Endometrium (tissue), 2 donors: ENCODE results near the gene C3orf20.
"Not testable (repeated sequence)": the region's sequence is repeated elsewhere in the genome, so short reads cannot be mapped to it uniquely, and the experiment has no call there.

Experiments
- FAIRE-seq: peaks from 2 replicates; lab custom pipeline; 2012; peaks lifted over from hg19 to GRCh38; lab: Jason Lieb, UNC
- donor health status: control.
- donor health status: control.

C3orf20 gene

DNA sequence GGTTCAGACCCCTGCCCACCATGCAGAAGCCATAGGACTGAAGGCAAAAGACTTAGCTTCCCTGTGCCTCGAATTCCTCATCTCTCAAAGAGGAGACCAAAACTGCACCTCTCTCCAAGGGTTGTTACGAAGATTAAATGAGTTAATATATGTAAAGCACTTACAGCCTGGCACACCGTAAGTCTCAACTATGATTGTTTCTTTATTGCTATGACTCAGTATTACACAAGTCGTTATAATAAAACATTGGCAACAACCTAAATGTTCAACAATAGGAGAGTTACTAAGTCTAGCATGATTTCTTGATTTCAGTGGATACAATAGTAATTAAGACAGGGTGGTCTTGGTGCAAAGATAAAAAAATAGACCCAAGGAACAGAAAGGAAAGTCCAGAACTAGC lies 124.2 kb downstream of the C3orf20 start:
- no peak for FAIRE-seq

DNA sequence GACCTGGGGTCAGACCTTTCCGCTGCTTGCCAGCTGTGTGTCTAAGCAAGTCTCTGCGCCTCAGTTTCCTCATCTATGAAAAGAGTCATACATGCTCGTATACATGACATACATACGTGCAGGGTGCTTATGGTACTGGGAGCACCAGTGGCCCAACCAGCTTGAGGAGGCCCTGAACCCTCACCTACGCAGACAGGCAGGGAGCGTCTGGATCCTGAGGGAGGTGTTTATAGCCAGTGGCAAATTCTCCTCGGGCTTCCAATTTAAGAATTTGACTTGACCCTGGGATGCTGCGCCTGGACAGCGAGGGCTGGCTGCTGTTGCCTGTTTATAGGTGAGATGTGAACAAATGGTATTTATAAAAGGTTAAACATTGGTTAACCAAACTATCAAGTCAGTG lies 126.1 kb downstream of the C3orf20 start:
- no peak for FAIRE-seq

DNA sequence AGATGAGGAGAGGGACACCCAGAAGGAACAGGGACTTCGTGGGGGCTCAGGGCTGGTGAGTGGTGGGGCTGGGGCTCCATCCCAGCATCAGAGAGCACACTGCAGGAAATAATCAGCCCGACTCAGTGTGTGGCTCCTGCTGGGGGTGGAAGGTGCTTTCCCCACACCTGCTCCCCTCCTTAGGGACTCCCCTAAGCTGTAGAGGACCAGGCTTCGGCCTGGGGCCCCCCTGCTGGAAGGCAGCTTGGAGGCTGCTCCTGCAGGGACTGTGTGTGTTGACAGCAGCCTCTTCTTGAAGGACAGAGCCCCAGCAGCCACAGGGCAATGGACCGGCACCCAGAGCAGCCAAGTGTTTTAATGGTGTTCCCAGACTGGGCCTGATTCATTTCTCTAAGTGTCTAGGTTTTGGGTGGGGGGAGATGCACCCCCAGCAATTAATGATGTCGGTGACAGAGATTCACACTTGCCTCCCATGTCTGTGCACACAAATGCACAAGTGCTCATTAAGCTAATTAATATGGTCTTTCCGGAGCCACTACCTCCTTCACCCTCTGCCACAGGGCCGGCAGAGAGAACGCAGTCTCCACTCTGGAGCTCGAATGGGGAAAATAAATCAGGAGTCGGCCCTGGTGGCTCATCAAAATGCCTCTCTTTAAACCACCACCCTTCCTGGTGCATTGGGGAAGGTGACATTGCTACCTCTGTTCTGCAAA lies 126.9 kb downstream of the C3orf20 start:
- no peak for FAIRE-seq

DNA sequence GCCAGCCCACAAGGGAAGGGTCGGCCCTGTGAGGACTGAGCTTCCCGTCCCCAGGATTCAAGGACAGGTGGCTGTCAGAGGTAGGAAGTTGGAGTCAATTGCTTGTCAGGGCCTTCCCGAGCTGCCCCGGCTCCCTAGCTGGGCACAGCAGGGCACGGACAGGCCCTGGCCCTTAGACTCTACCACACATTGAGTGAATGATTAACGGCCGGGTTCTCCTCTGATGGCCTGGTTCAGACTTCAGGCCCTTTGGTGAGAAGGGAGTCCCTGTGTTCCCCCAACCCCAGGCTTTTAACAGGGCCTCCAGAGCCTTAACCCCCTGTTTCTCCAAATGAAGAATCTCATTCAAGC lies 127.4 kb downstream of the C3orf20 start:
- no peak for FAIRE-seq

DNA sequence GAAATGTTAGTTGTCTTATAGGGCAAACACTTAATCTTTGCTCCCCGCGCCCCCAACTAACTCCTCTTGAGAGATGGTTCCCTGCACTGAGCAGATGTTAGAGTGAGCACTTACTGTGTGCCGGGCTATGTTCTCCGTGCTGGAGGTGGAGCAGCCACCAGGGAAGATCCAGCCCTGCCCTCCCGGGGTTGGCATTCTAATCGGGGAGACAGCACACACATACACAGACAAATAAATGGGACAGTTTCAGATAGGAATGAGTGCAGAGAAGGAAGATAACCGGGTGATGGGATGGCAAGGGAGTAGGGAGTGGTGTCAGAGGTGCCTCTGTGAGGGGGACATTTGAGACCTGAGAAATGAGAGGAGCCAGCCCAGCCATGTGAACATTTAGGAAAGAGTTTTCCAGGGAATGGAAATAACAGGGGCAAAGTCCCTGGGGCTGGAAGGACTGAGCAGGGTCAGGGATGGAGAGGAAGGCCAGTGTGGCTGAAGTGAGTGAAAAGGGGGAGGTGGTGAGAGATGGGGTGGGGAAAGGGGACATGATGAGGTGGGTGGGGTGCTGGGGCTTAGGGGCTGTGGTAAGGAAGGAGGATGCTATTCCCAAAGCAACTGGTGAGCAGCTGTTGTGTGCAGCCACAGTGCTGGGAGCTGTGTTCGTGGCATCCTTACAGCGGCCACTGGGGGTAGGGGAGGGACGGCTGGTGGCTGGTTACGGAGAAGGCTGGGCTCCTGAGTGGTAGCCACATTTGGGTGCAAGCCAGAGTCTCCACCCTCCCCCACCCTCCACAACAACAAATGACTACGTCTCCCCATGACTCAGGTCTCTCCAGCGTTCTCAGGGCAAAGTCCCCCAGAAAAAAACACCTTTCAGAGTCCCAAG lies 128.4 kb downstream of the C3orf20 start:
- no peak for FAIRE-seq

DNA sequence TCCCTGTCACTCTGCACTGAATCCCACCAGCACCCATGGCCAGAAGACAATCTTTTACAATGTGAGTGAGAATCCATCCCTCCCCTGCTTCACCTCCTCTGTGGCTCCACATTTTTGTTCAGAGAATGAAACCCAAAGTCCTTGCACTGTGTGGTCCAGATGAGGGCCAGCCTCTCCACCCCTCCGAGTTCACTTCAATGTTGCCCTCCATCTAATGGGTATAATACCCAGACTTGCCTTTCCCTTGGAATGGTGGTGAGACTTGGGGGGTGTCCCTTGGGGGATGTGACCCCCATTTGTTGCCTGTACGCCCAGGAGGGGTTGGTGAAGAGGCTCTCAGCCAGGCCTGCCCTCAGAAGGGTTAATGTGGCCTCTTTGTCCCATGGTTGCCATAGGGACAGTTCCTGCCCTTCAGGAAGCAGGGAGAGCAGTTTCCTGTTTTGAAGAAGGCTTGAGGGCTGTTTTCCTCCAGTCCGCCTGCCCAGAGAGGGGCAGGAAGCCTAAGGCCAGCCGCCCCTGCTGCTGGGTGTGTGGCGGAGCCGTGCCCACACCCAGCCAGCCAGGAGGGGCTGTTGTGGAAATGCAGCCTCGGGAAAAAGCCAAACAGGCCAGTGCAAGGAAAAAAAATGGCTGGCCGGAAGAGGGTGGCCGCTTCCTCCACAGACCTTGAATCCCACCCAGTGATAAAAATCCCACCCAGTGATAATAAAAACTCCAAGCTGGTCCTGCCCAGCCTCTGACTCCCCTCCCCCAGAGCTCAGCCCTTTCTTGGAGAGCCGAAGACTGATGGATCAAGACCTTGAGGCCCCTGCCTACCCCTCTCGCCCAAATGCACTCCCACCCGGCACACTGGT lies 129.3 kb downstream of the C3orf20 start:
- no peak for FAIRE-seq

DNA sequence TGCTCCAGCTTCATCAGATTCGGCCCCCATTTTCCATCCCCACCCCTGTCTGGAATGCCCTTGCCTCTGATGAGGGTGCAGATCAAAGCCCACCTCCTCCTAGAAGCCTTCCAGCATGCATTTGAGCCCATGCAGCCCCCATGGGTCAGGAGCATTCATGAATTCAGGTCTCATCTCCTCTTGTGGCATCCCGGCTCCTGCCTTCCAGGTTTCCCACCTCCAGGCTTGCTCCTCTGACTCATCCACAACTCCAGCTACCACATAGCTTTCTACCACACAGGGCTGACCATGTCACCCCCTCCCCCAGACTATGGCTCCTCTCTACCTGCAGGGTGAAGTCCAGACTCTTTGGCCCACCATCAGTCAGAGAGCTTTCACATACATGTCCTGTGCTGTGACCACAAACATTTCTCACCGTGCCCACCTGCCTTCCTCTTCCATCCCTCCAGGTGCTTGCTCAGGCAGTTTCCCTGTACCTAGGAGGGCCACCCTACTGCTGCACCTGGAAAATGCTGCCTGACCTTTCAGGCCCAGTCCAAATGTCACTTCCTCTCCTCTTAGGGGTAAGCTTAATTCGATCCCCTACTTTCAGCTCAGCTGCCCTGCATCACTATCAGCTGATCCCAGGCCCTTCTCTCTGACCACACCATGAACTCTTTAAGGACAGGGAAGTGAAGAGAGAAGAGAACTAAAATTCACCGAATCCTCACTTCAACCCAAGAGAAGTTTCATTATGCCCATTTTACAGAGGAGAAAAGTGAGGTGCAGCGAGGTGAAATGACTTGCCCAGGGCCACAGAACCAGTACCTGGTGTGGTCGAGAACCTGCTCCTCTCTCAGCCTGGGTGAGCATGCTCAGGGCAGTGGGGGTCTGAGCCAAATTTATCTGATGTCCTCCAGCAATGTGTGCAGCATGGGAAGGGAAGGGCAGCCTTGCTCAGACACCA lies 130.2 kb downstream of the C3orf20 start:
- FAIRE-seq = no peak

DNA sequence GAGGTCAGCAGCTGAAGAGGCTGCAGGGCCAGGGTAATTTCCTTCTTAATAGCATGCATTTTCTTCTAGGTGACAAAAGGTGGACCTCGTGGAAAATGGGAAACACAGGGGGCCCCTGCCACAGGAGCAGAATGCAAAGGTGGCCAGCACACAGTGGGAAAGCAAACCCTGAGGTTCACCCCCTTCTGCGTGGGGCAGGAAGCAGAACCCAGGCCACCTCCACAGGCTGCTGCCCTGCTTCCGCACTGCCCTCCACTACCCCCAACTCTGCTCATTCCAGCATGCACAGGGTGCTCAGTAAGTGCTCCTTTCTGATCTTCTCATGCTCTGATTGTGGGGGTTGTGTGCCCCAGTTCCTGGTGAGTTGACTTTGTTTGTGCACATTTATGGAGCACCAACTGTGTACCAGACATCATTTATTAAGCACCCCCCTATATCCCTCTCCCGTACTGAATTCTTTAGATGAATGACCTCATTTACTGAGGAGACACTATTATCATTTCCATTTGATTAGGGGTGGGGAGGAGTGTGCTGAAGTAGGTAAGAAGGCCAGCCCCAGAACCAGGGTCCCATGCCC lies 131.1 kb downstream of the C3orf20 start:
- FAIRE-seq = no peak

DNA sequence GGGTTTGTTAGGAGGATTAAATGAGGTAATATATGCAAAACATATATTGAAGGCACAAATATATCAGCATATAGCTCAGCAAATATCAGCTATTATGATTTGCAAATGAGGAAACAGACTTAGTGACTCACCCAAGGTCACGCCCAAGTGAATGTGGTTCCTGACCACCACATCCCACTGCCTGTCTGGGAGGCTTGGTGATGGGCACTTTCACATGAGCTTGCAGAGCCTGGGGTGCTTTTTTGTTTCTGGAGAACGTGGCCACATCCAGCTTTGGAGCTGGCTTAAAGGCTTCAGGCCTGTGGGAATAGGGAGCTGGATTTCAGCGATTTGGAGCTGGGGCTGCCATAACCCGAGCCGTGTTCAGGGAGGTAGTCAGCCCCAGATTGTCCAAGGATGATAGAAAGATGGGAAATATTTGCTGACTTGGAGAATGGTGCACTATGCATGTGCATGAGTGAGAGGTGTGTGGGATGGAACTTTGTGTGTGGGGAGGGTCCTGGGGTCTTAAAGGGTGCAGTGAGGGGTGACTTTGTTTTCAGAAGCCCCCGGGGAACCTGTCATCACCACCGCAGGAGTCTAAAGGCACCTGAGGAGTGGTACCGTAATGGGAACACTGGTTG lies 131.8 kb downstream of the C3orf20 start:
- no peak for FAIRE-seq

DNA sequence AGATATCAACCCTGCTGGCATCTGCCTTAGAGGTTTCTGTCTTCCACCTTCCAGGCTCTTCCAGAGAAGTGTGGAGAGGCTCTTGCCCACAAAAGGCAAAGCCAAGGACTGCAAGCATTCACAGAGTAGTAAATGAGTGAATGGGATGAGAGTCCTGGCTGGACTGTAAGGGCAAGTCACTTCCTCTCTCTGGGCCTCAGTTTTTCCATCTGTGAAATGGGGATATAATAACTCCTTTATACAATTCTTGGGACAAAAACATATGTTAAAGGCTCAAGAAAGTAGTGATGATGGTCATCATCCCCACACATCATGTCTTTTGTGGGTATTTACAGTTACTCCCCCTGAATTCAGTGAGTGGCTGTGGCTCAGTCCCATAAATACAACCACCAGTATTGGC lies 133.1 kb downstream of the C3orf20 start:
- FAIRE-seq = no peak

DNA sequence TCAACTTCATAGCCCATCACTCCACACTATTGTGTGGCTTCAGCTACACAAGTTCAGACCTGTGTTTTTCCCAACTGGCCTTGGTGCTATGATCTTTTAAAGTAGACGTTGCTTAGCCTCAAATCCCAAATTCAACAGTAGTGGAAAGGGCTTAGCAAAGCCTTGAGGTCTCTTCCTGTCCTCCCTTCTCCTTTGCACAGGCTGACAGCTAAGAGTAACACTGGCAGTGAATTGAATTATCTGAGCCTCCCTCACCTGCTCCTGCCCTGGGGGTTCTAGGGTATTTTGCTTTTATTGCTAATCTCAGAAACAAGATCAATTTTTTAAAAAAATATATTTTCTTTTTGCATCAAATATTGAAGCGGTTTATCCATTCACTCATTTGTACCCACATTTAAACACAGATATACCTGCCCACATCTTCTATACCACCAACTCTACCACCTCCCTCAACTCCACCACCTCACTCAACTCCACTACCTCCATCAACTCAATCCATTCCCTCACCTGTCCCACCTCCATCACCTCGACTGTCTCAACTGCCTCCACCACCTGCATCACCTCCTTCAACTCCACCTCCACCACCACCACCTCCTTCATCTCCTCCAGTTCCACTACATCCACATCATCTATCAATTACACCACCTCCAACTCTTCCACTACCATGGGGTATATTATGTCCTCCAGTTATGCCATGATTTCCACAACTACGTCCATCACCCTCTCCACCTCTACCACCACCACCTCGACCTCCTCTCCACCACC lies 133.7 kb downstream of the C3orf20 start:
- no peak for FAIRE-seq

DNA sequence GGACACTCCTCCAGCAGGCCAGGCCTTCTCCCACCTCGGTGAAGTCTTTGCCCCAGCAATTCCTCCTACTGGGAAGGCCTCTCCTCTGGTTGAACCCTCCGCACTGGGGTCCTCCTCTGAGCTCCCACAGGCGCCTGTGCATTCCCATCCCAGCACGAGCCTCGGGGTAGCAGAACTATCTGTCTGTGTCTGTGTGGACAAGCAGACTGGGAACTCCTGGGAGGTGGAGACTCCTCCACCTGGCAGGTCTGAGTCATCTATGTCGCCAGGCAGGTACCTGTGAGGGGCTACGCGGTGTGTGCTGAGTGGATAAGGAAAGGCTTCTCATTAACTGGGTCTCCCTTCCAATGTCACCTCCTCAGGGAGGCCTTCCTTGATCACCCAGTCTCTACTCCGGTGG lies 134.7 kb downstream of the C3orf20 start:
- FAIRE-seq = not testable (repeated sequence)

DNA sequence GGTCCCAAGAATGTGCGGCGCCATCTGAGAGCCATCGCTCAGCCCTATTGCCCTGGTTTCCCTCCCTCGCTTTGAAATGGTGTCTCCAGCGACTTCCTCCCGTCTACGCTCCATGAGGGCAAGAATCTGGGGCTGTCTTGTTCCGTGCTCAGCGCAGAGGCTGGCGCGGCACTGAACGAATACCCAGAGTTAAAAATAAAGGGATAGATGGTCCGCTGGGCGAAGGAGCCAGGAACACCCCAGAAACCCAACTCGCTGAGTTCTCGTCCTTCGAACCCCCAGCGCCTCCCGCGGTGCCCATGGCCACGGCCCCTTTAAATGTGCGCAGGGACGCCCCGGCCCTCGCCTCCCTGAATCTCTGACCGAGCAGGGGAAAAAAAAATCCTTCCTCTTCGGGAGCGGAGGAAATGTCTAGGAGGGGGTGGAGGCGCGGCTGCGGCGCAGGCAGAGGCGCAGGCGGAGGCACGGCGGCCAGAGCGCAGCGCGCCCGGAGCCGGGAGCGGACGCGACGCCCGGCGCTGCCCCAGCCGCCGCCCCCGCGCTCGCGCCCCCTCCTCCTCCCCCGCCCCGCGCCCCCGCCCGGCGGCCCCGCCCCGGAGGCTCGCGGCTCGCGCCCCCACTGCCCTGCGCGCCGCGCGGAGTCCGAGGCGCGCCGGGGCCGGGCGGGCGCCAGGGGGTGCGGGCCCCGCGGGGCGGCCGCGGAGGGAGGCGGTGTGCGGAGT lies 135.3 kb downstream of the C3orf20 start:
- FAIRE-seq = no peak

DNA sequence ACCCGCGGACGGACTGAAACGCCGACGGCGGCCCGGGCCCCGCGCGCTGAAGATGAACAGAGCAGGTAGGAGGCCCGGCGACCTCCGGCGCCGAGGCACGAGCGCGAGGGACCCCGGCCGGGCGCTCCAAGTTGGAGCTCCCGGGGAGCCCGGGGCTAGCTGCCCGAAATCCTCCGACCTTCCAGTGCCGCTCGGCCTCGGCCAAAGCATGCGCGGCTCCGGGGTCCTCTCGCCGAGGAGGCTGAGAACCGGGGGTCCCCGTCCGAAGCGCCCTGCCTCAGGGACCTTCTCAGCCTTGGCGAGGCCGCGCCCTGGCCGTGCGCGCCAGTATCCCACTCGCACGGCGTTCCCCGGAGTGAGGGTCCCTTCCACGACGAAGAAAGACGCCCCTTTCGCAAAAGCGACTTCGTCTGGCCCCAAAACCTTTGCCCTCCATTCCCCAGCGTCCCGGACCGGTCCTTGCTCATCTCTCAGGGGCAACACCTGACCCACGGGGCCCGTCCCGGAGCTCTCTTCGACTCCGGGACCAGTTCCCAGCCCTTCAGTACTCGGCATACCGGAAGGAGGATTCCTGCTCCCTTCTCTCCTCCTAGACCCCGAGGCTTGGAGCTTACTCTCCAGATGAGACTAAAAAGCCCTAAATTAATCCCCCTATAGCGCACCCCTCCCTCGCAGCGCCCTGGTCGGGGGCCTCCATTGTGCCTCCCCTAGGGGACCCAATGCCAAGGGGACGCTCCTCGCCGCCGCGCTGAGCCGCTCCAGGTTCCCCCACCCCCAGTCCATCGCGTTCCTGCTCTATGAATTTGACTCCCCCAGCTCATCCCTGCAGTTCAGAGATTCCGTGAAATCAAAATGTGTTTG lies 136.1 kb downstream of the C3orf20 start:
- no peak for FAIRE-seq

DNA sequence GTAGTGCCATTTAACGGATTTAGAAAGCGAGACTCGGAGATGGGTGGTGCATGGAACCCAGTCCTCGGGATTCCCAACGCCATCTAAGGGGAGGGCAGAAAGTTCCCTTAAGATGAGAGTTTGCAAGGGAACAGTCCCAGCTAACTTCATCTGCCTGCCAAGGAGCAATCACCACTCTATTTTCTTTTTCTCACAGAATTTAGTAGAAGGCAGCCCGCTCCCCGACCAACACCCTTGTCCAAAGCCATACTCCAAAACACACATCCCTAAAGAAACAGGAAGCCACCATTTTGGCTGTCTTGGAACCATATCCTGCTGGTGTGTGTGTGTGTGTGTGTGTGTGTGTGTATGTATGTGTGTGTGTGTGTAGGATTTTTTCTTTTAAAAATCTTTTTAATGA lies 136.7 kb downstream of the C3orf20 start:
- FAIRE-seq = no peak

DNA sequence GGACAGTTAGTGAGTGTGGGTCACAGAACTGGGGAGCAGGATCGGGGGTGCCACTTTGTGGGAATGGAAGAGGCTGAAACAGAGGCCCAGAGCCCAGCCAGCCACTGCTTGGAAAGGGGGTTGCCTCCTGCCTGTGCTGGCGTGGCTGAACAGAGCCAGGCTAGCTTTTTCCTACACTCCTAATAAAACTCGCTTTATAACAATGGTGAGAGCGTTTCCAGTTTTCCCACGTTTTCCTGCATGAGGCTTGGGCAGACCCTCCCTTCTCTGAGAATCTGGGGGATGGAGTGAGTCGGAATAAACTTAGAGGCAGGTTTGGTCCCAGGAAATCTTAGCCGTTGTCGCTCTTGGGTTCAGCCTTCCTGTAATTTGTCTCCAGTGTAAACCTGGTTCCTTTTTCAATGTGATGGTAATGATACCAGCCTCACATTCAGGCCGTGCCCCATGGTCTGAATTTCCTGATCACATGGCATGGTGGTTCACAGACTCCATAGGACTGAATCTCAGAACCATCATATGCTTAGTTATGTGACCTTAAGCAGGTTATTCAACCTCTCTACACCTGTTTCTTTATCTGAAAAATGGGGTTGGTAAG lies 137.4 kb downstream of the C3orf20 start:
- FAIRE-seq = no peak

DNA sequence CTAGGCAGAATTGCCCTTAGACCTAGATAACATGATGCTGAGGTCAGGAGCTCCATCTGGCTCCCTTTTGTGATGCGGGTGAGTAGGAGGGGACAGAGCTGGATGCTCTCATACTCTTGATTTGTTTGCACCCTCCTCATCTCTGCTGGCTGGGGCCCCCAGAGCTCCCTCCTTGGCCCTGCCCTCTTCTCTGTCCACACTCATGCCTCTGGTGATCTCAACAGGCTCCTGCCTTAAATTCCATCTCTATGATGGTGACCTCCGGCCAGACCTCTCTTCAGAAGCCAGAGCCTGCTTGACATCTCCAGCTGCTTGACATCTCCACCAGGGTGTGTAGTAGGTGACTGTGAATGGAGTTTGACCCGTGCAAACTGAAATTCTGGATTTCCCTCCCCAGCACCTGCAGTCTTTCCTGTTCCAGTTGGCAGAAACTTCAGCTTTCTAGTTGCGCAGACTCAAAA lies 139.5 kb downstream of the C3orf20 start:
- FAIRE-seq = no peak

DNA sequence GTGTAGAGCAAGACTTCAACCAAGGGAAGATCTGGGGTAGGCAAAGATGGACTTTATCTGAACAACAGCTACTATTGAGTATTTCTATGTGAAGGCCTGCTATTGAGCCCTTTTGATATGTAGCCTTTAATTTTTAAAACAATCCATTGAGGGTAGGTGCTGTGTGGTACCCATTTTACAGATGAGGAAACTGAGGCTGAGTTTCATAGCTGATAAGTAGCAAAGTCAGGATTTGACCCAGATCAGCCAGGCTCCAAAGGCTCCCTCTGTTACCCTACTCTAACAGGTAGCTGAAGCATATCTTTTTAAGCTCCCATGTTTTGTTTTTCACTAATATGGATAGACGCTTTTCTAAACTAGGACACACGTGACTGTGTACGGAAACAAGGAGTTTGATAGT lies 141.4 kb downstream of the C3orf20 start:
- no peak for FAIRE-seq
